GM19035 (cell line): ENCODE results near the gene TMEM39B.
"Not testable (repeated sequence)": the region's sequence is repeated elsewhere in the genome, so short reads cannot be mapped to it uniquely, and the experiment has no call there.

Experiments
- ATAC-seq: cut with Tn5 transposase; IDR thresholded peaks from one replicate; pipeline ENCODE4 v1.9.1; 2021; ENCODE audit not compliant: unreplicated experiment

Gene TMEM39B

DNA sequence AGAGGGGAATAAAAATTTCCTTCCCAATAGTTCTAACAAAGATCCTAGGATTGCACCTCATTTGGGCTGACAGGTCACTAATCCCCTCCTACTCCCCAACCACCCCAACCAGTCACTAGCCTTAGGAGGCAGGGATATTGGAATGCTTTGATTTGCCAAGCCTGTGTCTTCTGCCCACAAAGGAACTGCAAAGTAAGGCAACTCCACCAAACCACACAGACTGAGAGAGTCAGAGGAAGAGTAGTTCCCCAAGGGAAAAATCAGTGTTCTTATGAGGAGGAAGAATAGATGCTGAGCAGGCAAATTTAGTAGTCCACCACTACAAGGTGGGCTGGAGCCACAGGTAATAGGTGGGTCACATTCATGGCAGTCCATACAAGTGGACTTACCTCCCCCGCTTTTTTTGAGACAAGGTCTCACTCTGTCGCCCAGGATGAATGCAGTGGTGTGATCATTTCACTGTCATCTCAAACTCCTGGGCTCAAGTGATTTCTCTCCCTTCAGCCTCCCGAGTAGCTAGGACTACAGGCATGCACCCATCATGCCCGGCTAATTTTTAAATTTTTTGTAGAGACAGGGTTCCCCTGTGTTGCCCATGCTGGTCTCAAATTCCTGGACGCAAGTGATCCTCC, 3.7 kb upstream of the TMEM39B start:
- no peak for ATAC-seq

DNA sequence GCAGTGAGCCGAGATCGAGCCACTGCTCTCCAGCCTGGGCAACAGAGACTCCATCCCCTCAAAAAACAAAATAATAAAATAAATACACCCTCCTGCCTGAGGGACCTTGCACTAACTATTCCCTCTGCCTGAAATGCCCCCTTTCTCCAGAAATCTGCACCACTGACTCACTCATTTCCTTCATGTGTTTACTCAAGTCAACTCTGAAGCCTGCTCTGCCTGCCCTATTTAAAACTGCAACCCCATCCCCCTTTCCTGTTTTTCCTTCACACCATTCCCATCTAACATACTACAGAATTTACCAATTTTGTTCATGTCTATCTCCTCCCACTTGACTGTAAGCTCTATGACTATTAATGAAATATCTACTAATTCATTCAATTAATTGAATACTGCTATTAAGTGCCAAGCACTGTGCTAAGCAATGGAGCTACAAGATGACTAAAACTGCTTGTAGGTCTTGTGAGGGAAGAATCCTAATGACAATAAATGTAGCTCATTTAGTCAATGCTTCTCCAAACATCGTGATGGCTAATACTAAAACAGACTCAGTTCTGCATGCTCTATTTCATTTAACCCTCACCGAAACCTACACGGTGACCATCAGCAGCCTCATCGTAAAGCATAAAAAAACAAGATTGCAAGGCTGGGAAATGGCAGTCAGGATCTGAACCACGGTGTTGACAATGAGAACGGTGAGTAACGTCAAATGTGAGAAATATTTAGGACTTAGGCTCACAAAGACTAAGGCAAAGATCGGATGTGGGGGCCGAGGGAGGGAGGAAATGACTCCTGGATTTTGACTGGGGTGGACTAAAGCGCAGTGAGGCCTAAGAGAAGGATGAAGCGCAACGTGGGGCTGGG, 749 bp upstream of the TMEM39B start:
- ATAC-seq: no peak

DNA sequence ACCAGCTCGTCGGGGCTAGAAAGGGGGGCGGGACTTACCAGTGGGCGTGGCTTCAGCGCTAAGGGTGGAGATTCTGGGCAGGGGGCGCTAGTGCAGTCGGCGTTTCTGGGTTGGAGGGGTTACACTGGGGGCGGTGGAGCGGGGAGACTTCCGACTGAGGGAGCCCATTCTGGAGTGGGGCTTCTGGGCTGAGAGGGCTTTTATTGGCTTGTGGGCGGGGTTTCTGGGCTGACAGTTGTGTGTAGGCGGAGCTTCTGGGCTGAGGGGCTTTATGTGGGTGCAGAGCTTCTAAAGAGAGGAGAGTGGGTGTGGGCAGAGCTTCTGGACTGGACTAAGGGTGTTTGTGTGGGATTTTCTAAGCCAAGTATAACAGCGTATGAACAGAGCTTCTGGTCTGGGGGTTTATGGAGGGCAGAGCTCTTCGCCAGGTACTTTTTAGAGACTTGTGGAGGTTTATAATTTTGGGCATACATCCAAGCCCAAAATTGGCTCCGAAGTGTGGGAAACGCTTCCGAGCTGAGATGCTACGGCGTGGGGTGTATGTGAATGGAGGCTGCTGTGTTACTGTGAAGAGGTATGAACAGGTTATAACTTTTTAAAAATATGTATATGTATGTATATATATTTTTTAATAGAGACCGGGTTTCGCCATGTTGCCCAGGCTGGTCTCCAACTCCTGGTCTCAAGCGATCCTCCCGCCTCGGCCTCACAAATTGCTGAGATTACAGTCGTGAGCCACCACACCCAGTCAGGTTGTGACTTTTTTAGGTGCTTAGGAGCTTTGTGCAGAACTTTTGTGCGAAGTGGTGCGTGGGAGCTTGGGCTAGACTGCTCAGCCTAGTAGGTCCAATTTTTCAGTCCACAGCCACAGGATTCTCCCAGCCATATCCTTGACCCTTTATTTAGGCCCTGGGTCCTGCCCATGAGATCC, 825 bp downstream of the TMEM39B start:
- no peak for ATAC-seq

DNA sequence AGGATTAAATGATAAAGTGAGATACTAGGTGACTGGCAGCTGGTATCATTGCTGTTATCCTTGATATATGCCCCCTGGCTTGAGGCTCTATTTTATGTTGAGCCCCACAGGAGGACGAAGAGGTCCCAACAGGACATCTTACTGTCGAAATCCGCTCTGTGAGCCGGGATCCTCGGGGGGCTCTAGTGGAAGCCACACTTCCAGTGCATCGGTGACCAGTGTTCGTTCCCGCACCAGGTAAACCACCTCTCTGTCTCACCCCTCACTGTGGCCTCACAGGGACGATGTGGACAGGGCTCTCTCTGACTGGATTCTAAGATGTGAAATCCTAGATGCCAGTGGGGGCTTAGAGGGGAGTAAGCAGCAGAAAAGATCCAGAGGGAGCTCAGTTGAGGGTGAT, 2.1 kb downstream of the TMEM39B start:
- ATAC-seq: no peak

DNA sequence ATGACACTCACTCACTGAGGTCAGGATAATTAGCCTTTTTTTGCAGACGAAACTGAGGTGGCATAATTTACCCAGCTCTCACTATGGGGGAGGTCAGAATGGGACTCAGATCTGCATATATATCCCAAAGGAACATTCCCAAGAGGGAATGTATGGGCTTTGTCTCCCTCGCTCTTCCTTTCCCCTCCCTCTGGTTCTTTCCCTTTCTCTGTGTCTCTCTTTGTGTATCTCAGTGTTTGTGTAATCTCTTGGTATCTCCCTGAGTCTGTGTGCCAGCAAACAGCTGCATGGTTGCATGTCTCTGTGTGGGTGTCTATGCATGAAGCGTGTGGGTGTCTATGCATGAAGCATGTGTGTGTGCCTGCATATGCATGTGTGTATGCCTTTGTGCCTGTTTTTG, 4.7 kb downstream of the TMEM39B start:
- ATAC-seq: no peak

DNA sequence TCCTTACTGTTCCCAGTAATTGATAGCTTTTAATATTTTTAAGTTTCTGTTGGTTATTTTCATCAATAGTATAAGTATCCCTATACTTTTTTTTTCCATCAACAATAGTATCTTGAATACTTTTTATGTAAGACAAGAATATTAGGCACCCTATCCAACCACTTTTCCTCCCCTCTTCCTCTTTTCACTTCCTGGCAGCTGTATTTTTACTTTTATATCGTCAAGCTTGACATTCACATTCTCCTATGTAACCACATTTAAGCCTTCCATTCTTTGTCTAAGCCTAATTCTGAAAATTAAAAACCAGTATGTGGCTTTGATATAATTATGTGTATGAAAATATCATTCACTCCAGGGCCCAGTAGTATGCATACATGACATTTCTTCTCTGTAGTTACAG, 9.3 kb downstream of the TMEM39B start:
- no peak for ATAC-seq

DNA sequence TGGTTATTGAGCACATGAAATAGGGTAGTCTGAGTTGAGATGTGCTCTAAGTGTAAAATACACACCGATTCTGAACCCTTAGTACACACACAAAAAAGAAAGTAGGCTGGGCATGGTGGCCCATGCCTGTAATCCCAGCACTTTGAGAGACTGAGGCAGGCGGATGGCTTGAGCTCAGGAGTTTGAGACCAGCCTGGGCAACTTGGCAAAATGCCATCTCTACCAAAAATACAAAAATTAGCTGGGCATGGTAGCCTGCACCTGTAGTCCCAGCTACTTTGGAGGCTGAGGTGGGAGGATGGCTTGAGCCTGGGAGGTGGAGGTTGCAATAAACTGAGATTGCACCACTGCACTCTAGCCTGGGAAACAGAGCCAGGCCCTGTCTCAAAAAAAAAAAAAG, 13.6 kb downstream of the TMEM39B start:
- ATAC-seq: not testable (repeated sequence)

DNA sequence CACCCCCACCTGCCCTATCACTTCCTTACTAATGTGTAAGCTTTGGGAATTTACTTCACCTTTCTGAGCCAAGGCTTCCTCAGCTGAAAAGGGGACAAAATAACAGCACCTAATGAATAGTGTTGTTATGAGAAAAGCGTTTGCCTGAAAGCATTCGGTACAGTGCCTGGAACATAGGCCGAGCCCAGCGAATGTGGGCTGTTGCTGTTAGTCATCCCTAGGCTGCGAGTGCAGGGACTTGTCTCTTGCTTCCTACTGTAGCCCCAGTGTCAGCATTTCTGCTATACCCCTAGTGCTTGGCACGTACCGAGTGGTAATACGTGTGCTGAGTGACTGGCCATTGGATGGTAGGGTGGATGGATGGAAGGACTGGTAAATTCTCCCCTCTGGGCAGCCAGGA, 18.4 kb downstream of the TMEM39B start:
- ATAC-seq: no peak

DNA sequence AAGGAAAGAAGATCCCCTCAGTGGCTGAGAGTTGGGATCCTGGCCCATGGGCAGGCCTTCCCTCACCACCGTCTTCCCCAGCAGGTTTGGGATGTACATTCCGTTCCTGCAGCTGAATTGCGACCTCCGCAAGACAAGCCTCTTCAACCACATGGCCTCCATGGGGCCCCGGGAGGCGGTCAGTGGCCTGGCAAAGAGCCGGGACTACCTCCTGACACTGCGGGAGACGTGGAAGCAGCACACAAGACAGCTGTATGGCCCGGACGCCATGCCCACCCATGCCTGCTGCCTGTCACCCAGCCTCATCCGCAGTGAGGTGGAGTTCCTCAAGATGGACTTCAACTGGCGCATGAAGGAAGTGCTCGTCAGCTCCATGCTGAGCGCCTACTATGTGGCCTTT, 18.9 kb downstream of the TMEM39B start:
- no peak for ATAC-seq

DNA sequence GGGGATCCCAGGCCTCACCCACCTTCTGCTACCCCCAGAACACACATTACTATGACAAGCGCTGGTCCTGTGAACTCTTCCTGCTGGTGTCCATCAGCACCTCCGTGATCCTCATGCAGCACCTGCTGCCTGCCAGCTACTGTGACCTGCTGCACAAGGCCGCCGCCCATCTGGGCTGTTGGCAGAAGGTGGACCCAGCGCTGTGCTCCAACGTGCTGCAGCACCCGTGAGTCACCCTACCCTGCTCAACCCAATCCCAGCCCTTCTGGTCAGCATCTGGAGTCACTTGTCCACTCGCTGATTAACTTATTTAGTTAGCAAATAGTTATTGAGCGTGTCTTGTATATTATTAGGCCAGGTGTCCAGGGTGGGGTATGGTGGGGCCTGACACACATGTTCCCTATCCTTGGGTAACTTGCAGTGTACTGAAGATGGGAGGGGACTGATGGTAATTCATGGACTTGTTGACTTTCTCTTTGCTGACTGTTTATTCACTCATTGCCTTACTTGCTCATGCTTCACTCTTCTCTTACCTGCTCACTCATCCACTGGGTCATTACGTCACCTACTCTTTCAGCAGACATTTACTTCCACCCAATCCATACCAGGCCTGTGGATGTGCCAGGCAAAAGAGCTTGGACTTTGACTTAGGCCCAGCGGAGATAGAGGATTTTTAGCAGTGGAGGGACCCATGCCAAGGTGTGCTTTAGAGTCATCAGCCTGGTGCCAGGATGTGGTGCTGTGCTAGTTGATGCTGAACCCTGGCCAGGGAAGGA, 22.2 kb downstream of the TMEM39B start:
- no peak for ATAC-seq

DNA sequence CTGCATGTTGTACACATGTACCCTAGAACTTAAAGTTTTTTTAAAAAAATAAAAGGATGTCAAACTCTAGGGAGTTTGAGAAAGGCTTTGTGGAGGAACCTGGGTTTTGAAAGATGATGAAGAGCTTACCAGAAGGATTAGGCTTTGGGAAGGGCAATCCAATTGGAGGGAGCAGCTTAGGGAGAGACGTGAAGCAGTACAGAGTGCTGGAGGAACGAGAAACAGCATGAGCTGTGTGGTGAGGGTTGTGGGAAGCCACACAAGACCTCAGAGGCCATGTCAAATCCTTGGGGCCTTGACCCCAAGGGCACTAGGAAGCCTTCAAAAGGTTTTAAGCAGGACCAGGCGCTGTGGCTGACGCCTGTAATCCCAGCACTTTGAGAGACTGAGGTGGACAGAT, 26.7 kb downstream of the TMEM39B start:
- ATAC-seq: no peak

DNA sequence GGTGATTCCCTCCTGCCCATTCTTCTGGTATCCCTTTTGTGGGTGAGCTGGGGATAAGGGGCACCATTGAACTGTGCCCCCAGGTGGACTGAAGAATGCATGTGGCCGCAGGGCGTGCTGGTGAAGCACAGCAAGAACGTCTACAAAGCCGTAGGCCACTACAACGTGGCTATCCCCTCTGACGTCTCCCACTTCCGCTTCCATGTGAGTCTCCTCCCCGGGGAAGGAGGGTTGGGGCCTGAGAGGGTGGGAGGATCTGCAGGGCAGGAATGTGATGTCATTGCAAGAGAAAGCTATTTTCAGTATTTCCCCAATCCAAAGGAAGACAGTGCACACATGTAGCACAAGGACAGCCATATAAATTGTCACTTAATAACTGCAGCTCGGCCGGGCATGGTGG, 27.6 kb downstream of the TMEM39B start:
- ATAC-seq: no peak

DNA sequence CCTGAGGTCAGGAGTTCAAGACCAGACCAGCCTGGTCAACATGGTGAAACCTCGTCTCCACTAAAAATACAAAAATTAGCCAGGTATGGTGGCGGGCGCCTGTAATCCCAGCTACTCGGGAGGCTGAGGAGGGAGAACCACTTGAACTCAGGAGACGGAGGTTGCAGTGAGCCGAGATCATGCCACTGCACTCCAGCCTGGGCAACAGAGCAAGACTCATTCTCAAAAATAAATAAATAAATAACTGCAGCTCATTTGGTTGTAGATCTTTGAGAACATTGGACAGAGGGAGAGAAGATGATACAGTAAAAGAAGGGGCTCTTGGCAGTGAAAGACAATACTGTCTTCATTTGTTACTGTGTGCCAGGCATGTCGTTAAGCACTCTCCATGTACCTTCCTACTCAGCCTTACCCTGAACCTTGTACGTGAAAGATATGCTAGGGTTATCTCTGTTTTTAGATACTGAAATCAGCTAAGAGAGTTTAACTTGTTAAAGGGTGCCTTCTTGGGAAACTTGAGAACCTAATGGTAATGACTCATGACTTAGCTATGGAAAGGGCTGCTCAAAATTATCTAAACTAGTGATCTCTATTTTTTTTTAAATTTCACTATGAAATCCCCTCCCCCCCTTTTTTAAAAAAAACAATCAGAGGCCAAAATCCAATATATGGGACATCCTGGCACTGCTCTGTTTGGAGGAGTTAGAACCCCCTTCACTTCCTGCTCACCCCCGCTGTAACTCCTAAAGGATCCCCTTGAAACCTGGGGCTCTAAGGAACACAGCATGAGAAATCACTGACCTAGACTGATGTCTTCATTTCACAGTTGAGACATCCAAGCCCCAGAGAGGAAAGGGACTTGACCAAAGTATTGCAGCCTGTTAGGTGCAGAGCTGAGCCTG, 28.3 kb downstream of the TMEM39B start:
- no peak for ATAC-seq

DNA sequence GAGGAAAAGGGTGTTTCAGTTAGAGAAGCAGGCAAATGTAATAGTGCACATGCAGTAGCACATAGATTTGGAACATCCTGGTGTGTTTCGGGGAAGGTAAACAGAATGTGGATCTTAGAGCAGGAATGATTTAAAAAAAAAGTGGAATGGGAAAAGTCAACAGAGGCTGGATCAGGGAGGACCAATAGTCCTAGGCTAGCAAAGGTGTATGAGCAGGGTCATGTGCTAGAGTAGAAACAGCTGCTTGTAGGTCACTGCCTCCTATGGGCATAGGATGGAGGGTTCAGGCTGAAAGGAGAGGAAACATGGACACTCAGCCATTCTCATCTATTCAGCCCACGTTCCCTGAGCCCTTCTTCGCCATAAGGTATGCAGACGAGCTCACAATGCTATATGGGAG, 31.4 kb downstream of the TMEM39B start:
- ATAC-seq: no peak

DNA sequence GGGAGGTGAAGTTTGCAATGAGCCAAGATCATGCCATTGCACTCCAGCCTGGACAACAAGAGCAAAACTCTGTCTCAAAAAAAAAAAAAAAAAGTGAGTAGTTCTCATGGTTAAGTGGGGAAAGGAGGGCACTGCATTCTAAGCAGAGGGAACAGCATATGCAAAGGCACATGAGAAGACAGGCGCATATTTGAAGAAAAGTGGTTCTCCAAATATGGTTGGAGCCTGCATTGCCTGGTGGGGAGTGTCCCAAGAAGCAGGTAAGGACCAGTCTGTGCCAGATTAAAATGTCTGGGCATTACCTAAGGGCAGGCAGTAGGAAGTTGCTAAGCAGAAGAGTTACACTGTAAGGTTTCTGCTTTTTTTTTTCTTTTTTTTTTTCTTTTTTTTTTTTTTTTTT, 32.6 kb downstream of the TMEM39B start:
- no peak for ATAC-seq

DNA sequence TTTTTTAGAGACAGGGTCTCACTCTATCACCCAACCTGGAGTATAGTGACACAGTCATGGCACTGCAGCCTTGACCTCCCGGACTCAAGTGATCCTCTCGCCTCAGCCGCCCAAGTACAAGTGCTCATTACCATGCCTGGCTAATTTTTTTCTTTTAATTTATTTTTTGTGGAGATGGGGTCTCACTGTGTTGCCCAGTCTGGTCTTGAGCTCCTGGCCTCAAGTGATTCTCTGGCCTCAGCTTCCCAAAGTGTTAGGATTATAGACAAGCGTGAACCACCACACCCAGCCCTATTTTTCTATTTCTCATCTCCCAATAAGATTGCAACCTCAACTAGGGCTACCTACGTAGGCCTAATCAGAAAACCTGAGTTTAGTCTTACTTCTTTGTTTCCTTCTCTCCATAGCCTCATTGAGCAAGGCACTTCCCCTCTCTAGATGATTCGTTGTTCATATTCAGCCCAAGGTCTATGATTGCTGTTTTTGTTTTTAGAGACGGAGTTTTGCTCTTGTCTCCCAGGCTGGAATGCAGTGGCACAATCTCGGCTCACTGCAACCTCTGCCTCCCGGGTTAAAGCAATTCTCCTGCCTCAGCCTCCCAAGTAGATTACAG, 34.0 kb downstream of the TMEM39B start:
- no peak for ATAC-seq

DNA sequence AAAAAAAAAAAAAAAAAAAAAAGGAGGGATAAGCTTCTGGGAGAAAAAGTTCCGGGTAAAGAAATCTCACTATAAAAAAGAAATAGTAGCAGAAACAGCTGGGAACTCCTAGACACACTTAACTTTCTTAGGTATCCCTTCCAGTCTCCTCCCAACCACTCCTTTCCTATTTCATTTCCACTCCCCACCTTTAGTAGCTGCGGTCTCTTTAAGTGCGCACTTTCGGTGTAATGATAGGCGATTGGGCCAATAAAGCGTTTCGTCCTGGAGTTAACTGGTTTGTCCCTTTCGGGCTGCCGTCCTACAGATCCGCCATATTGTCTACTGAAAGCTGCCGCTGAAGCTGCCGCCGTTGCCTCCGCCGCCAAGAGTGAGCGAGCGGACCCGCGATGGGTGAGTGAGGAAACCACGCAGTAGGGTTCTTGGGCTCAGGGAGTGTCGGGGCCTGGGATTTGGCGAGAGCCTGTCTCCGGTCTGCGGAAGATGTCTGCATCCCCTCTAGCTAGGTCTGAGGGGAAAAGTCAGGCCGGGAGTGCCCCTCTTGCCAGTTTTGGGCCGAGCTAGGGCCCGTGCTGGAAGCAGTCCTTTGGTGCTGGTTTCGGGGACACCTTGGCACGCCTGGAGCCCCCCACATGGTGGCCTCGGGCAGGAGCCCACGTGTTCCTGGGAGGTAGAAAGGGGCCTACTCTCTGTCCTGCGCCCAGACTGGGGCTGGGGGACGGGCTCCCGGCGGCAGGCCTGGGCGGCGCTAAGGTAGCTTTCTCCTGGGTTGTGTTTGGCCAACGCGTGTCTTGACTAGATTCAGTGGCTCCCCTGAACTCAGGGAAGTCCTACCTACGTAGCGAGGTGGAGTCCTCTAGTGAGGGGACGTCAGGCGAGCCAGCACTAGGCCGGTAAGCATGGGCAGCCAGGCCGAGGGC, 35.3 kb downstream of the TMEM39B start, which contains the start of gene KPNA6:
Gene KPNA6 (plus strand): TSS at position 315 of the 920 bp plus-strand sequence. CDS start 75 bp downstream, at position 390.
- ATAC-seq: peak; percentile 81

DNA sequence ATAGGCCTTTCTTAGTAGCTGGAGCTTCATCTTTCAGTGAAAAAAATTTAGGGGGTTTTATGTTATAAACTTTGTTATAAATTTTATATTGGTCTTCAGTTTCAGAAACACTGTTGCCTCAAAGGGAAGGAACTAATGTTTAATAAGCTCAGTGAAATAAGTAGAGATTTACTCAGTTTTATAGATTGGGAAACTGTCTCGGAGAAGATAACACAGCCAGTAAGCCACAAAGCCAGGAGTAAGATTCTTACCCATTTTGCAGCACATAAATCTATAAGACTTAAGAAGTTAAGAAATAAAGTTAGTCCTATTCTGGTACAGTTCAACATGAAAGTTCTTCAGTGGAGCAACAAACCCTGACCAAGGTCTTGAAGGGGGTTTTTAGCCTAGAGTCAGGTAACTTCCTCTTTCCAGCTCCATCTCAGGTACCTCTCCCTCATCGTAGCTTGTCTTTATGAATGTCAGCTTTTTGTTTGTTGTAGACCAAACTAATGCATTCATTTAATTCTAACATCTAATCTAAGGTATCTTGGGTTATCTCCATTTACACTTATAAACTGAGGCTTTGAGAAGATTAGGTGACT, 38.4 kb downstream of the TMEM39B start:
- no peak for ATAC-seq
